ENCODE results near the gene UBE2G2.

The UBE2G2 gene

DNA sequence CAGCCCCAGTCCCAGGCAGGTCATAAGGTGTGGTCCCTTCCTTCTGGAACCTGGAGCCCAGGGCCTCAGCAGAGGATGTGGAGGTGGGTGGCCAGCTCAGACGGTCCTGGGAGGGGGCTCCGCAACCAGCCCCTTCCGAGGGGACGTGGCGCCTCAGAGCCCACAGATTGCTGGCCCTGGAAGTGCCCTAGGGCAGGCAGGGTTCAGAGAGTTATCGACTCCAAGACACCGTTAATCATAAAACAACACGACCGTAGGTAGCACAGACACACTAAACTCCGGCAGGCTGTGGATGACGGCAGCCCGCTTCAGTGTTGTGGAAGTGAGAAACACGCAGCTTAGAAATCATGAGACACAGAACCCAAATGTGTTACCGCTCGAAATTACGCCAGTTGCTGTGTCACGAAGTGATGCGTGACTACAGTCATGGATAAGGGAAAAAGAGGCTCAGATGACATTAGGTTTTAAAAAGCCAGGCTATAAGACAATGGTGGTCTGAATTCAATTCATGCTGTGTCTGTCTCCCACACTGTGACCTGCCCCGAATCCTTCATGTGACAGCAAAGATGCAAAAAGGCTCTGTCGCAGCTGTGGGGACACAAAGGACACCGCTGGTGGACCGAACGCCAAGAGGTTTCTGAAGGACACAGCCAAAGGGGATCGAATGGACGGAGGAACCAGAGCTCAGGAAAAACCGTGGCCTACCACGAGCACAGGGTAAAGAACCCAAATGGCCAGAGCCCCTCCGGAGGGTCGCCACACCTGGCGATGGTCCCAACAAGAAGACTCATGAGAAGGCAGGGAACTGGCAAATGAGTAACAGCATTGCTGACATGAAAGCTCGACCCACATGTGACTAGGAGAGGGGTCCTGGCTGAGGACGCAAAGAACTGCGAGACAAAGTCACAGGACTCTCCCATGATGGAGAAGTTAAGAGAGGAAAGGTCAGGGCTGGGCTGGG lies 17.9 kb upstream of the UBE2G2 start:
- no peak for TF ChIP-seq SIN3A (IDR thresholded peaks at IDR 0.05; ENCODE audit: borderline replicate concordance, insufficient read depth, low read length)
- no peak for TF ChIP-seq FOXP2 (optimal IDR thresholded peaks at IDR 0.05; ENCODE audit: borderline replicate concordance, extremely low read depth, extremely low read length, insufficient read depth)
- TF ChIP-seq, protein P1, sequence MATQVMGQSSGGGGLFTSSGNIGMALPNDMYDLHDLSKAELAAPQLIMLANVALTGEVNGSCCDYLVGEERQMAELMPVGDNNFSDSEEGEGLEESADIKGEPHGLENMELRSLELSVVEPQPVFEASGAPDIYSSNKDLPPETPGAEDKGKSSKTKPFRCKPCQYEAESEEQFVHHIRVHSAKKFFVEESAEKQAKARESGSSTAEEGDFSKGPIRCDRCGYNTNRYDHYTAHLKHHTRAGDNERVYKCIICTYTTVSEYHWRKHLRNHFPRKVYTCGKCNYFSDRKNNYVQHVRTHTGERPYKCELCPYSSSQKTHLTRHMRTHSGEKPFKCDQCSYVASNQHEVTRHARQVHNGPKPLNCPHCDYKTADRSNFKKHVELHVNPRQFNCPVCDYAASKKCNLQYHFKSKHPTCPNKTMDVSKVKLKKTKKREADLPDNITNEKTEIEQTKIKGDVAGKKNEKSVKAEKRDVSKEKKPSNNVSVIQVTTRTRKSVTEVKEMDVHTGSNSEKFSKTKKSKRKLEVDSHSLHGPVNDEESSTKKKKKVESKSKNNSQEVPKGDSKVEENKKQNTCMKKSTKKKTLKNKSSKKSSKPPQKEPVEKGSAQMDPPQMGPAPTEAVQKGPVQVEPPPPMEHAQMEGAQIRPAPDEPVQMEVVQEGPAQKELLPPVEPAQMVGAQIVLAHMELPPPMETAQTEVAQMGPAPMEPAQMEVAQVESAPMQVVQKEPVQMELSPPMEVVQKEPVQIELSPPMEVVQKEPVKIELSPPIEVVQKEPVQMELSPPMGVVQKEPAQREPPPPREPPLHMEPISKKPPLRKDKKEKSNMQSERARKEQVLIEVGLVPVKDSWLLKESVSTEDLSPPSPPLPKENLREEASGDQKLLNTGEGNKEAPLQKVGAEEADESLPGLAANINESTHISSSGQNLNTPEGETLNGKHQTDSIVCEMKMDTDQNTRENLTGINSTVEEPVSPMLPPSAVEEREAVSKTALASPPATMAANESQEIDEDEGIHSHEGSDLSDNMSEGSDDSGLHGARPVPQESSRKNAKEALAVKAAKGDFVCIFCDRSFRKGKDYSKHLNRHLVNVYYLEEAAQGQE (IDR thresholded peaks at IDR 0.05; ENCODE audit: insufficient read depth in 1 of 2, low read depth in 2 of 2, low read length in 2 of 2): no peak
- TF ChIP-seq POLR2AphosphoS5 (IDR thresholded peaks at IDR 0.05; ENCODE audit: low read depth, low read length): no peak
- TF ChIP-seq TAF1 (IDR thresholded peaks at IDR 0.05; ENCODE audit: borderline replicate concordance, insufficient read depth, low read length): no peak

- TF ChIP-seq, protein P1 (IDR thresholded peaks at IDR 0.05; ENCODE audit: insufficient read depth in 1 of 2, low read depth in 2 of 2, low read length in 2 of 2): no peak
- TF ChIP-seq FOXP2 (optimal IDR thresholded peaks at IDR 0.05; ENCODE audit: borderline replicate concordance, extremely low read depth, extremely low read length, insufficient read depth) (no peak), SIN3A (IDR thresholded peaks at IDR 0.05; ENCODE audit: borderline replicate concordance, insufficient read depth, low read length) (no peak), TAF1 (IDR thresholded peaks at IDR 0.05; ENCODE audit: borderline replicate concordance, insufficient read depth, low read length) (no peak), POLR2AphosphoS5 (IDR thresholded peaks at IDR 0.05; ENCODE audit: low read depth, low read length) (no peak)
Measured at GRCh38 chr21:44818640-44819011, 17.0 kb upstream of the UBE2G2 start.

DNA sequence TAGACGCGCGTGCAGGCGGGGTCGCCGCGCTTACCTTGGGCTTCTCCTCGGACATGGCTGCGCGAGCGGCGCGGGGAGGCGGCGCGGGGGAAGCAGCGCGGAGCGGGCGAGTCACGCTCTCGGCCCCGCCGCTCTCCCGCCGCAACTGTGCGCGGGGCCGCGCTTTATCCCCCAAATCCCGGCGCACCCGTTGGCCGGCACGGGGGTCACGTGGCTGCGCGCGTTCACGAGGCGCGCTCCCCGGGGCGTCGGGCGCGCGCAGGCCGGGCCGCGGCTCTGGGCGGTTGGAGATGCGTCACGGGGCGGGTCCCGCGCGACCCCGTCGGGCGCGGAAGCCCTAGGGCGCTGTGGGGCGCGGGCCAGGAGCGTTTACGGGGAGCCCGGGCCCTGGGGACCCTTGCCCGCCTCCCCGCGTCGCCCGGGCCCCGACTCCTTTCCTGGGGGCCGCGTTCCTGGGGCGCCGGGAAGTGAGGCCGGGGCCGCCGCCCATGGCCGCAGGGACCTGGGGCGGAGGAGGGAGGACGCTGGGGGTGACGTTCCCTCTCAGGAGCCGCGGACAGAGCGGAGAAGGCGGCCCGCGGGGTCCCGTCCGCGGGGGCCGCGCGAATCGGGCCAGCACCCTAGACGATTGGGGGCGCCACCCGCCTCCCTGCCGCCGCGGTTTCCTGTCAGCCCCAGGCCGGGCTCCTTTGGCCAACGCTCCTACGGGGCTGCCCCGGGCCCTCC lies 16.5 kb upstream of the UBE2G2 start, which contains the start of gene SUMO3:
Gene SUMO3, minus strand, starts transcription at position 149 of the 726 bp plus-strand sequence. Its CDS starts 94 bp downstream, at position 55.
- TF ChIP-seq POLR2AphosphoS5 (IDR thresholded peaks at IDR 0.05; ENCODE audit: low read depth, low read length) (peak; percentile 26; the same call in 1 of the 2 replicates), SIN3A (IDR thresholded peaks at IDR 0.05; ENCODE audit: borderline replicate concordance, insufficient read depth, low read length) (no peak), FOXP2 (optimal IDR thresholded peaks at IDR 0.05; ENCODE audit: borderline replicate concordance, extremely low read depth, extremely low read length, insufficient read depth) (peak; percentile 75), TAF1 (IDR thresholded peaks at IDR 0.05; ENCODE audit: borderline replicate concordance, insufficient read depth, low read length) (peak; percentile 41; the same call in 1 of the 2 replicates)
- TF ChIP-seq, protein P1 (IDR thresholded peaks at IDR 0.05; ENCODE audit: insufficient read depth in 1 of 2, low read depth in 2 of 2, low read length in 2 of 2): no peak

GRCh38 chr21:44817506-44817880 lies 15.9 kb upstream of the UBE2G2 start:
- TF ChIP-seq, protein P1 (IDR thresholded peaks at IDR 0.05; ENCODE audit: insufficient read depth in 1 of 2, low read depth in 2 of 2, low read length in 2 of 2): no peak
- peak; percentile 41; the same call in 1 of the 2 replicates for TF ChIP-seq POLR2AphosphoS5 (IDR thresholded peaks at IDR 0.05; ENCODE audit: low read depth, low read length)
- TF ChIP-seq FOXP2 (optimal IDR thresholded peaks at IDR 0.05; ENCODE audit: borderline replicate concordance, extremely low read depth, extremely low read length, insufficient read depth): peak; percentile 45
- TF ChIP-seq SIN3A (IDR thresholded peaks at IDR 0.05; ENCODE audit: borderline replicate concordance, insufficient read depth, low read length): peak; percentile 87
- no peak for TF ChIP-seq TAF1 (IDR thresholded peaks at IDR 0.05; ENCODE audit: borderline replicate concordance, insufficient read depth, low read length)
